Measurements from ENCODE around the gene RAB34.

RAB34 gene

GRCh38 chr17:28710861-28711722 lies 6.6 kb downstream of the RAB34 start:
- DNase-seq: peak; percentile 100

GRCh38 chr17:28707339-28707720 lies 10.3 kb downstream of the RAB34 start:
- DNase-seq: no peak

DNA sequence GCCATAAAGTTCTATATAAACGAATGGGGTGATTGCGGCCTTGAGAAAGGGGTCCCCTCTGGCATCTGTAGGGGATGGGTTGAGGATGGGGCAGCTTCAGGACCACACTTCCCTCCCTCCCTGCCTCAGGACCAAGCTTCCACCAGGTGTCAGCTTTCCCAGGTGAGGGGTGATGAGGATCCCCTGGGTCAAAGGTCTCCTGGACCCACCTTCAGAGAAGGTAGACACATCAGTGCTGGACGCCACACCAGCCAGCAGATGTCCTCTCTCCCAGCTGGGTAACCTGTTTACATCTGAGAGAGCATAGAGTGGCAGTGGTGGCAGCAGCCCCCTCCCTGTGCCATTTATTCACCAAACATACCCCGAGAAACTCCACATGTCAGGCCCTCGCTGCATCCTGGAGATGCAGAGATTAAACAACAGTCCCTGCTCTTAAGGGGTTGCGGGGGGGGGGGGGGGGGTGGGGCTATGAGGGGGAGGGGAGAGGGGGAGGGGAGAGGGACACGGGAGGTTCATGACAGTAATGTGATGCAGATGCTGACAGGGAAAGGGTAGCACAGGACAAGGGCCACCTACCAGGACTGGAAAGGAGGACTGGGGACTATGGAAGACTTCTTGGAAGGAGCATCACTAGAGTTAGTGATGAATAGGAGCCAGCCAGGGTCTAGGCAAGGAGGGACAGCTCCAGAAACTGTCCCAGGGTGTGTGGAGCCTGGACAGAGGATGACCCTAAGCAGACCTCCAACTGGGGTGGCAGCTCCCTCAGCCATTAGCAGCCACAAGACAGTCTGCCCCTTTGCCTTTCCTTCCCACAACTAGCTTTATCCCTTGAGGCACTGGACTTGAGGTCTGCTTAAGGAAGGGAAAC lies 11.0 kb downstream of the RAB34 start:
- DNase-seq: peak; percentile 53

GRCh38 chr17:28705728-28706334 lies 11.8 kb downstream of the RAB34 start:
- DNase-seq: peak; percentile 55

DNA sequence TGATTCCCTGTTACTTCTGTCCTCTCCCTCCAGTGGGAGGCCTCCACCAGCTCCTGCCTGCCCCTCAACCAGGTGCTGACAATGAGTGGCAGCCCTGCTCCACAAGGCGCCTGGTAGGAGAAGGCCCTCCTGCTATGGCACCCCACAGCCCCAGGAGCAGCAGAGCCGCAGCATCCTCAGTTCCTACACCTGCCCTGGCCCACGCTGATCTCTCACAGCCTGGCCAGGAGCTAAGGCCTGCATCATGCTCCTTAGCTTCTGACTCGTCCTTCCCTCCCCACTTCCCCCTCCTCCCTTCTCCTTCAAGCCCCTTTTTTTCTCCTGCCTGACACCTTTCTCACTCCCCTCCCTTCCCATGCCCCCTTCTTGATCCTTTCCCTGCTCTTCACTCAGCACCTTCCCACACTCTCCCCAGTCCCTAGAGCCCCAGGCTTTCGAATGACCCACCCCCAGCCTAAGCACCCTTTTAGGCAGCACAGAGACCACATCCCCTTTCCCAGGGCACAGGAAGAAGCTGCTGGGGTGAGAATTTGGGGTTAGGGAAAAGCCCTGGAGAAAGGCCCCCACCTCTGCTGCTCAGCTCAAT lies 12.5 kb downstream of the RAB34 start:
- no peak for DNase-seq

DNA sequence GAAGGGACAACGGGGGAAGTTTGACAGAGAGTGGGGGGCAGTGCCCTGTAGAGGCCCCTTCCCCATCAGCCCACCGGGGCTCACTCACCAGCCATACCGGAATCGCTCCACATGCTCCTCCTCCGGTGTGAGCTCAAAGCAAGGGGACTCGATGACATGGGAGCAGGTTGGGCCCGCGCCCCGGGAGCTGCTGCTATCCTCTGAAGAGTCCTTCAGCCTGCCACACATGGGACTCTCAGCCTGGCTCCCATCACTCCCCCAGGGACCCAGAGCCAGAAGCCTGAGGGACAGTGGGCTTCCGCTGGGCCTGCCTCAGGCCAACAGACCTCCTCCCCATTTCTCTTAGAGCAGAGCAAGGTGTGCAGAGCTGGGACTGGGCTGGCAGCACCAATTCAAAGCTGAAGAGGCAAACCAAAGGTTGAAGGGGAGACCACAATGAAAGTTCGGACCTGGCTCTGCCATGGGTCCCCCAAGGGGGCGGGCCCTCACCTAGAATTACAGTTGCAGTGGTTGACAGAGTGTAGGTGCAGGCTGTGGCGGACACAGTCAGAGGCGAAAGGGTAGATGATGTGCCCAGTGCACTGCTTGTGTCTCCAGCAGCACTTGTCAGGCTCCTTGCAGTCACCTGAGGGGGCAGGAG lies 13.3 kb downstream of the RAB34 start:
- DNase-seq: no peak

DNA sequence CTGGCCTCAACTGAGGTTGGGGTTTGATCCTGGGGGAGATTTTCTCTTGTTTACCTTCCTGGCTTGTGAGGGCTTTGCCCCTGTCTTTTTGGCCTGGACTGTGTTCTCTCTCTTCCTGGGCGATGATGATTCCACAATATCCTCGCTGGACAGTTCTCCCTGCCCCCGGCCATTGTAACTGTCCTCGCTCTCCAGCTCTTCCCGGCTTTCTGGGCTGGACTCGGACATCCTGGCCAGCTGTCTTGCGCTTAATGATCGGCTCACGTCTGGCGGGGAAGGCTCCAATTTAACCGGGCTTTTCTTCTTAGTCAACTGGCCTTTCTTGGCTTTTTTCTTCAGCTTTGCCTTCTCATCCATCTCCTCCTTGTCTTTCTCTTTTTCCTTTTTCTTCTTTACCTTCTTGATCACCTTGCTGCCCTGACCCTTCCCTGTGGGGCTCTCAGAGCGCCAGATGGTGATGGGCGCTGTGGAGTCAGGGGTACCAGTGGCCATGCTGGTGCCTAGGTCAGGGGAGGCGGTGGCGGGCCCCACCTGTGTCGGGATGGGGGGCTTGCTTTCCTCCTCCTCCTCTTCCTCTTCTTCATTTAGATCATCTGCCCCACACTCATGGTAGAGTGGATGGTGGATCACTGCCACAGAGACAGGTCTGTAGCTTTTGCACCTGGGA lies 14.0 kb downstream of the RAB34 start:
- DNase-seq: no peak

- DNase-seq: peak; percentile 55
Observed at GRCh38 chr17:28702752-28703150, 14.9 kb downstream of the RAB34 start.

GRCh38 chr17:28702026-28702751 lies 15.5 kb downstream of the RAB34 start:
- DNase-seq: no peak

GRCh38 chr17:28700830-28701492 lies 16.7 kb downstream of the RAB34 start:
- peak; percentile 56 for DNase-seq

GRCh38 chr17:28700278-28700677 lies 17.4 kb downstream of the RAB34 start:
- DNase-seq: no peak

- no peak for DNase-seq
Observed at GRCh38 chr17:28698253-28698941, 19.3 kb downstream of the RAB34 start.

- no peak for DNase-seq
Observed at GRCh38 chr17:28693869-28694268, 23.8 kb downstream of the RAB34 start.

DNA sequence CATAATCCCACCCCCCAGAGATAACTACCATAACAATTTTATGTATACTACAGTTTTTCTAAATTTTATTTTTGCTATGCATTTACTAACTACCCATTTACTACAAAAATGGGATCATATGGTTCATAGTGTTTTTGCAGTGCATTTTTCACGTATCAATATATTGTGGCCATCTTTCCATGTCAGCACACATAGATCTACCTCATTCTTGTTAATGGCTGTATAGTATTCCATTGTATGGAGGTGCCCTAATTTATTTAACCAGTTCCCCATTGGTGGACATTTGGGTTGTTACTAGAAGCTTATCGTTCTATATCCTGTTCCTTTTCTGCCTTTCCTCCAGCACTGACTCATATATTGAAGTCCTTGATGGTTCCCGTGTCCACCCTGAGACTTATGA lies 28.7 kb downstream of the RAB34 start:
- DNase-seq: no peak

- DNase-seq: no peak
Observed at GRCh38 chr17:28688481-28688880, 29.2 kb downstream of the RAB34 start.

- DNase-seq: no peak
Observed at GRCh38 chr17:28686296-28686695, 31.4 kb downstream of the RAB34 start.

GRCh38 chr17:28685366-28685765 lies 32.3 kb downstream of the RAB34 start:
- no peak for DNase-seq

DNA sequence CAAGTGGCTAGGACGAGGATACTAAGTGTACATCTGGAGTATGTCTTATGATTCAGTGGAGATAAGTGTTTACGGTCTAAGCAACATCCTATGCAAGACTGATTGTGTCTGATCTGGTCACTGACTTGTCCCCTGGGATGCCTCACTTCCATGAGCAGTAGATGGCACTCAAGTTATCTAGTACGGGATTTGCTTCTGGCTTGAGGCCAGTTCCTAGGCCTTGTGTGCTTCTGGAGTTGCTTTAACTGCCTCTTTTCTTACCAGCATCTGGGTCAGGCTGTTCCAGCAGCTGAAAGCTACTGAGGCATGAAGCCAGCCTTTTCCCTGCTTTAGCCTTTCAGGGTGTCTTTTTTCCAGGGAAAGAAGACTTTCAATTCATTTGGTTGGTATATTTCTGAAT lies 32.7 kb downstream of the RAB34 start:
- DNase-seq: peak; percentile 60

- DNase-seq: no peak
Observed at GRCh38 chr17:28682655-28683054, 35.0 kb downstream of the RAB34 start.

DNA sequence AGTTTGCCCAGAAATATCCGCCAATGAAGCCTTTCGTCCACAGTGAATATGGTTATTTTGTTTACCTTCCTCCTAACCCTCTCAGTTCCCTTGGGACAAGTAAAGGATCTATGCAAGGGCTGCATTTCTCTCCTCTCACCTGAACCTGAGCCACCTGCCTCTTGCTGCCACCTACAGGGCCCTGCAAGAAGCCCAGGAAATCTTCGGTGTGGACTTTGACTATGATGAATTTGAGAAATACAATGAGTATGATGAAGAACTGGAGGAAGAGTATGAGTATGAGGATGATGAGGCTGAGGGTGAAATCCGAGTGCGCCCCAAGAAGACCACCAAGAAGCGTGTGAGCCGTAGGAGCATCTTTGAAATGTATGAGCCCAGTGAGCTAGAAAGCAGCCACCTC lies 41.7 kb downstream of the RAB34 start:
- DNase-seq: no peak
